HepG2 (cell line): ENCODE measurements around the gene RBBP8NL. TPM values are rescaled to one million over a fixed set of nuclear protein-coding genes. Genes with fewer than 3 reads are reported as not detected.
A peak's percentile ranks its signal among the peaks of the same experiment; 100 is the strongest.

Experiments
- CENPX ChIP-seq: sonication (generic); formaldehyde crosslinking; IDR thresholded peaks from 2 replicates; pipeline ENCODE4 v1.9.0; 2021; ENCODE audit warnings: mild to moderate bottlenecking, missing genetic modification reagents, moderate library complexity
- MAF1 ChIP-seq: sonication (generic); formaldehyde crosslinking; IDR thresholded peaks from 2 replicates; pipeline ENCODE4 v1.5.0; 2020; ENCODE audit warnings: missing genetic modification reagents, borderline replicate concordance
- NAIF1 ChIP-seq: sonication (generic); formaldehyde crosslinking; IDR thresholded peaks from 2 replicates; pipeline ENCODE4 v1.5.0; 2020; ENCODE audit warnings: mild to moderate bottlenecking, missing genetic modification reagents, borderline replicate concordance
- SIN3A ChIP-seq: IDR thresholded peaks from 2 replicates; pipeline ENCODE4 v1.6.1; 2011; ENCODE audit warnings: low read depth, mild to moderate bottlenecking, control low read depth, low read length, borderline replicate concordance
- YEATS4 ChIP-seq: sonication (generic); formaldehyde crosslinking; IDR thresholded peaks from 2 replicates; pipeline ENCODE4 v1.4.0; 2020; ENCODE audit warnings: missing genetic modification reagents, borderline replicate concordance
- ZBTB1 ChIP-seq: sonication (generic); formaldehyde crosslinking; IDR thresholded peaks from 2 replicates; pipeline ENCODE4 v1.4.0; 2020; ENCODE audit warnings: missing genetic modification reagents, borderline replicate concordance
- ZKSCAN5 ChIP-seq: sonication (generic); formaldehyde crosslinking; IDR thresholded peaks from 2 replicates; pipeline ENCODE4 v1.5.1; 2020; ENCODE audit warnings: mild to moderate bottlenecking, missing genetic modification reagents
- ZNF232 ChIP-seq: sonication (generic); formaldehyde crosslinking; IDR thresholded peaks from 2 replicates; pipeline ENCODE4 v1.4.0; 2020; ENCODE audit warnings: missing genetic modification reagents, borderline replicate concordance
- ZNF564 ChIP-seq: sonication (generic); formaldehyde crosslinking; IDR thresholded peaks from 2 replicates; pipeline ENCODE4 v1.8.1; 2023; ENCODE audit warnings: mild to moderate bottlenecking, missing genetic modification reagents
- ZNF619 ChIP-seq: sonication (generic); formaldehyde crosslinking; IDR thresholded peaks from 2 replicates; pipeline ENCODE4 v1.4.0; 2020; ENCODE audit warnings: mild to moderate bottlenecking, missing genetic modification reagents
- ZNF768 ChIP-seq: sonication (generic); formaldehyde crosslinking; IDR thresholded peaks from 2 replicates; pipeline ENCODE4 v1.4.0; 2020; ENCODE audit warnings: missing genetic modification reagents
- ZNF839 ChIP-seq: sonication (generic); formaldehyde crosslinking; IDR thresholded peaks from 2 replicates; pipeline ENCODE4 v1.4.0; 2020; ENCODE audit warnings: missing genetic modification reagents, mild to moderate bottlenecking, borderline replicate concordance
- polyA plus RNA-seq, 8 experiments: library from polyadenylated mRNA; depleted of rRNA in 3 of 8; stranded (reverse) in 7 of 8; unstranded in 1 of 8; fragments of >200 nt; fragmentation: Illumina TruSeq in 4 of 8; extraction: Trizol in 4 of 8; gene quantifications; 2 replicates each; pipeline versions ENCODE4 v1.2.1 to v1.2.3, GENCODE V29; 2011 to 2016; ENCODE audit warnings: low read depth in 4 of 8, missing spikeins in 1 of 8, mixed read lengths in 1 of 8; ENCODE audit not compliant: insufficient read depth in 1 of 8
- total RNA-seq, 5 experiments: library from RNA; depleted of rRNA; stranded (reverse); fragments of >200 nt; fragmentation: Illumina TruSeq; extraction: Trizol; gene quantifications; 2 replicates each; pipeline ENCODE4 v1.2.3, GENCODE V29; 2016; ENCODE audit warnings: low read depth in 1 of 5
- TF ChIP-seq, protein P1 (sequence below): sonication (generic); formaldehyde crosslinking; IDR thresholded peaks from 2 replicates; pipeline ENCODE4 v1.9.0; 2021; ENCODE audit warnings: missing genetic modification reagents, borderline replicate concordance
- TF ChIP-seq, protein P2 (sequence below): sonication (generic); formaldehyde crosslinking; IDR thresholded peaks from 2 replicates; pipeline ENCODE4 v1.9.0; 2021; ENCODE audit warnings: missing genetic modification reagents, mild to moderate bottlenecking, borderline replicate concordance
- TF ChIP-seq, protein P3 (sequence below): sonication (generic); formaldehyde crosslinking; IDR thresholded peaks from 2 replicates; pipeline ENCODE4 v1.5.0; 2020; ENCODE audit warnings: missing genetic modification reagents, mild to moderate bottlenecking, borderline replicate concordance
- TF ChIP-seq, protein P4 (sequence below): sonication (generic); formaldehyde crosslinking; IDR thresholded peaks from 2 replicates; pipeline ENCODE4 v1.4.0; 2020; ENCODE audit warnings: missing genetic modification reagents, mild to moderate bottlenecking, borderline replicate concordance

The RBBP8NL gene
- total and polyA plus RNA-seq, 2 of the 13 experiments (the other 11 are each of a cell fraction or from before 2014, with no cell fraction given): 0.69 to 0.86 TPM

DNA sequence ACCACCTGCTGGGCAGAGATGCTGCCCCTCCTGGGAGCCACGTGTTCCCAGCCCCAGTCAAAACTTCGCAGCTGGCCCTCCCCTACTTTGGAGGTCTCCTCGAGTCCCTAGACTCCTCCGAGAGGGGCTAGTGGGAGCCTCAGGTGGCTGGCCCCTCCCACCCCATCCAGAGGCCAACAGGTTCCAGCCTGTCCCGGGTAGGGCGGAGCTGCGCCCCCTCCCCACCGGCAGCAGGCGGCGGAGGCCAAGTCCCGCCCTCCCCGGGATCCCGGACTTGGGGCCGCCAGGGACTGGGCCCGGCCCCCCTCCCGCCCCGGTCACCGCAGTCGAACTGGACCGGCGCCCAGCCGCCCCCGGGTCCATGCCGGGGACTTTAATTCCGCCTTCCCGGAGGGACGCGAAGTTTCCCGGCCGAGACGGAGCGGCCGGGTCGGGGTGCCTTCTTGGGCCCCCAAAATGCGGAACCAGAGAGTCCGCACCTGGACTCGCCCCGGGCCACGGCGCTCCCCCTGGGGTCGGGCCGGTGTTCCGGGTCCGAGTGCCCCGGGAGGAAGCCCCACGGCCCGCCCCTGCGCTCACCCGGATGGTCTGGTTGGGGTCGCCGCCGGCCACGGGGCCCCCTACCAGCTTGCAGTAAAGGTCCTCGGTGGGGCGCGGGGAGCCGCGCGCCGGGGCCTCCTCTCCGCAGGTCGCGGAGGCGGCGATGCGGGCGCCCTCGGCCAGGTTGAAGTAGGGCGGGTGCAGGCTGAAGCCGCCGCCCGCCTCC is 60.8 kb downstream of the RBBP8NL start (continued):
- TF ChIP-seq SIN3A (no peak), ZNF564 (CRISPR knock-in tag) (0 out of 2 replicates have a peak, but pooled peaks have one; percentile 7), ZNF839 (CRISPR knock-in tag) (no peak), ZNF232 (CRISPR knock-in tag) (peak; percentile 74; the same call in 1 of the 2 replicates), NAIF1 (CRISPR knock-in tag) (peak; percentile 44; the same call in 1 of the 2 replicates), CENPX (CRISPR knock-in tag) (no peak), ZKSCAN5 (CRISPR knock-in tag) (no peak), MAF1 (CRISPR knock-in tag) (0 out of 2 replicates have a peak, but pooled peaks have one; percentile 64), YEATS4 (CRISPR knock-in tag) (0 out of 2 replicates have a peak, but pooled peaks have one; percentile 72), ZNF768 (CRISPR knock-in tag) (no peak), ZBTB1 (no peak), ZNF619 (peak; percentile 41; the same call in 1 of the 2 replicates)
- TF ChIP-seq, protein P1, sequence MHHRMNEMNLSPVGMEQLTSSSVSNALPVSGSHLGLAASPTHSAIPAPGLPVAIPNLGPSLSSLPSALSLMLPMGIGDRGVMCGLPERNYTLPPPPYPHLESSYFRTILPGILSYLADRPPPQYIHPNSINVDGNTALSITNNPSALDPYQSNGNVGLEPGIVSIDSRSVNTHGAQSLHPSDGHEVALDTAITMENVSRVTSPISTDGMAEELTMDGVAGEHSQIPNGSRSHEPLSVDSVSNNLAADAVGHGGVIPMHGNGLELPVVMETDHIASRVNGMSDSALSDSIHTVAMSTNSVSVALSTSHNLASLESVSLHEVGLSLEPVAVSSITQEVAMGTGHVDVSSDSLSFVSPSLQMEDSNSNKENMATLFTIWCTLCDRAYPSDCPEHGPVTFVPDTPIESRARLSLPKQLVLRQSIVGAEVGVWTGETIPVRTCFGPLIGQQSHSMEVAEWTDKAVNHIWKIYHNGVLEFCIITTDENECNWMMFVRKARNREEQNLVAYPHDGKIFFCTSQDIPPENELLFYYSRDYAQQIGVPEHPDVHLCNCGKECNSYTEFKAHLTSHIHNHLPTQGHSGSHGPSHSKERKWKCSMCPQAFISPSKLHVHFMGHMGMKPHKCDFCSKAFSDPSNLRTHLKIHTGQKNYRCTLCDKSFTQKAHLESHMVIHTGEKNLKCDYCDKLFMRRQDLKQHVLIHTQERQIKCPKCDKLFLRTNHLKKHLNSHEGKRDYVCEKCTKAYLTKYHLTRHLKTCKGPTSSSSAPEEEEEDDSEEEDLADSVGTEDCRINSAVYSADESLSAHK (CRISPR knock-in tag): no peak
- TF ChIP-seq, protein P2, sequence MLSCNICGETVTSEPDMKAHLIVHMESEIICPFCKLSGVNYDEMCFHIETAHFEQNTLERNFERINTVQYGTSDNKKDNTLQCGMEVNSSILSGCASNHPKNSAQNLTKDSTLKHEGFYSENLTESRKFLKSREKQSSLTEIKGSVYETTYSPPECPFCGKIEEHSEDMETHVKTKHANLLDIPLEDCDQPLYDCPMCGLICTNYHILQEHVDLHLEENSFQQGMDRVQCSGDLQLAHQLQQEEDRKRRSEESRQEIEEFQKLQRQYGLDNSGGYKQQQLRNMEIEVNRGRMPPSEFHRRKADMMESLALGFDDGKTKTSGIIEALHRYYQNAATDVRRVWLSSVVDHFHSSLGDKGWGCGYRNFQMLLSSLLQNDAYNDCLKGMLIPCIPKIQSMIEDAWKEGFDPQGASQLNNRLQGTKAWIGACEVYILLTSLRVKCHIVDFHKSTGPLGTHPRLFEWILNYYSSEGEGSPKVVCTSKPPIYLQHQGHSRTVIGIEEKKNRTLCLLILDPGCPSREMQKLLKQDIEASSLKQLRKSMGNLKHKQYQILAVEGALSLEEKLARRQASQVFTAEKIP: no peak
- TF ChIP-seq, protein P3, sequence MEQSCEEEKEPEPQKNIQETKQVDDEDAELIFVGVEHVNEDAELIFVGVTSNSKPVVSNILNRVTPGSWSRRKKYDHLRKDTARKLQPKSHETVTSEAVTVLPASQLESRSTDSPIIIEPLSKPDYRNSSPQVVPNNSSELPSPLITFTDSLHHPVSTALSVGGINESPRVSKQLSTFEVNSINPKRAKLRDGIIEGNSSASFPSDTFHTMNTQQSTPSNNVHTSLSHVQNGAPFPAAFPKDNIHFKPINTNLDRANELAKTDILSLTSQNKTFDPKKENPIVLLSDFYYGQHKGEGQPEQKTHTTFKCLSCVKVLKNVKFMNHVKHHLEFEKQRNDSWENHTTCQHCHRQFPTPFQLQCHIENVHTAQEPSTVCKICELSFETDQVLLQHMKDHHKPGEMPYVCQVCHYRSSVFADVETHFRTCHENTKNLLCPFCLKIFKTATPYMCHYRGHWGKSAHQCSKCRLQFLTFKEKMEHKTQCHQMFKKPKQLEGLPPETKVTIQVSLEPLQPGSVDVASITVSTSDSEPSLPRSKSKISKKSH (CRISPR knock-in tag): peak; percentile 5; the same call in 1 of the 2 replicates
- TF ChIP-seq, protein P4, sequence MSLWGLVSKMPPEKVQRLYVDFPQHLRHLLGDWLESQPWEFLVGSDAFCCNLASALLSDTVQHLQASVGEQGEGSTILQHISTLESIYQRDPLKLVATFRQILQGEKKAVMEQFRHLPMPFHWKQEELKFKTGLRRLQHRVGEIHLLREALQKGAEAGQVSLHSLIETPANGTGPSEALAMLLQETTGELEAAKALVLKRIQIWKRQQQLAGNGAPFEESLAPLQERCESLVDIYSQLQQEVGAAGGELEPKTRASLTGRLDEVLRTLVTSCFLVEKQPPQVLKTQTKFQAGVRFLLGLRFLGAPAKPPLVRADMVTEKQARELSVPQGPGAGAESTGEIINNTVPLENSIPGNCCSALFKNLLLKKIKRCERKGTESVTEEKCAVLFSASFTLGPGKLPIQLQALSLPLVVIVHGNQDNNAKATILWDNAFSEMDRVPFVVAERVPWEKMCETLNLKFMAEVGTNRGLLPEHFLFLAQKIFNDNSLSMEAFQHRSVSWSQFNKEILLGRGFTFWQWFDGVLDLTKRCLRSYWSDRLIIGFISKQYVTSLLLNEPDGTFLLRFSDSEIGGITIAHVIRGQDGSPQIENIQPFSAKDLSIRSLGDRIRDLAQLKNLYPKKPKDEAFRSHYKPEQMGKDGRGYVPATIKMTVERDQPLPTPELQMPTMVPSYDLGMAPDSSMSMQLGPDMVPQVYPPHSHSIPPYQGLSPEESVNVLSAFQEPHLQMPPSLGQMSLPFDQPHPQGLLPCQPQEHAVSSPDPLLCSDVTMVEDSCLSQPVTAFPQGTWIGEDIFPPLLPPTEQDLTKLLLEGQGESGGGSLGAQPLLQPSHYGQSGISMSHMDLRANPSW (CRISPR knock-in tag): no peak
